Measurements from ENCODE around the gene TMEM134. TPM values are rescaled to one million over a fixed set of nuclear protein-coding genes. Genes with fewer than 3 reads are reported as not detected.

TMEM134 gene
- total and polyA plus RNA-seq, 10 of the 15 experiments (the other 5 are each of a cell fraction or from before 2014, with no cell fraction given): 1.6 to 93.8 (median 27.8) TPM

GRCh38 chr11:67468456-67468758 is 644 bp downstream of the TMEM134 start:
- no peak for TF ChIP-seq IKZF1 (conservative IDR thresholded peaks at IDR 0.05)
- 0 out of 2 replicates have a peak, but pooled peaks have one; percentile 27 for TF ChIP-seq PML (IDR thresholded peaks at IDR 0.05; ENCODE audit: low read length)
- TF ChIP-seq STAT3 (IDR thresholded peaks at IDR 0.05; ENCODE audit: low read depth, low read length): no peak
- TF ChIP-seq SIN3A (IDR thresholded peaks at IDR 0.05; ENCODE audit: low read depth, low read length): no peak
- TF ChIP-seq SRF (IDR thresholded peaks at IDR 0.05; ENCODE audit: low read depth in 2 of 2, low read length in 2 of 2): no peak
- 0 out of 2 replicates have a peak, but pooled peaks have one; percentile 11 for TF ChIP-seq GATAD2B (conservative IDR thresholded peaks at IDR 0.05; ENCODE audit: low read depth)
- Histone ChIP-seq H3K4me3 (peak overlapping the region; percentile 86), H2AFZ (ENCODE audit: control insufficient read depth, low read depth, low read length) (peak overlapping the region; percentile 73; the same call in 1 of the 2 replicates), H3K36me3 (ENCODE audit: control insufficient read depth in 2 of 2, insufficient read depth in 2 of 2, low read length in 1 of 2) (no peaks in the 10 kb centered on the region), H3K9ac (ENCODE audit: control insufficient read depth, insufficient read depth, low read length) (peak overlapping the region; percentile 85), H4K20me1 (ENCODE audit: control insufficient read depth, insufficient read depth) (no peaks in the 10 kb centered on the region), H3K4me1 (ENCODE audit: control insufficient read depth, insufficient read depth, low read length) (peaks cover 37% of the 10 kb centered on the region), H3K27me3 (replicated peaks in 1 of 2; ENCODE audit: control insufficient read depth in 2 of 2, insufficient read depth in 2 of 2, low read length in 1 of 2) (no peaks in the 10 kb centered on the region), H3K79me2 (ENCODE audit: control insufficient read depth, insufficient read depth, low read length) (peaks cover 14% of the 10 kb centered on the region), H3K27ac (ENCODE audit: control insufficient read depth, insufficient read depth) (peak overlapping the region; percentile 78), H3K4me2 (ENCODE audit: control insufficient read depth, insufficient read depth) (peak overlapping the region; percentile 98), H3K9me3 (replicated peaks; ENCODE audit: control insufficient read depth, insufficient read depth, low read length) (no peaks in the 10 kb centered on the region)
- RAD21 ChIA-PET (ENCODE audit: unreplicated experiment): interaction anchor here (0.7 to 5.5 kb wide), 16 partner anchors 17 to 123 kb away, joined by 3 to 72 read pairs (median 5); partner anchors contain the start of genes AIP, CDK2AP2, PITPNM1 and POLD4
- intact Hi-C loops (cut with micrococcal nuclease; ENCODE audit: unreplicated experiment) (loop anchor here (2.0 kb wide), 2 partner anchors 32 to 68 kb away; partner anchors contain the start of genes PPP1CA and PTPRCAP), in situ Hi-C loops (cut with MboI) (no loop called here)
- ATAC-seq (peak; percentile 14), DNase-seq (ENCODE audit: low read depth, low spot score) (no peak), FAIRE-seq (no peak)
- POLR2A ChIA-PET: interaction anchor here (0.6 to 8.1 kb wide), 19 partner anchors 9 to 681 kb away, joined by 3 to 78 read pairs (median 6); partner anchors contain the start of genes AIP, PITPNM1, PPP1CA and PTPRCAP
- CTCF ChIA-PET: interaction anchor here (0.7 to 5.1 kb wide), 17 partner anchors 9 to 180 kb away, joined by 3 to 36 read pairs (median 4); partner anchors contain the start of genes AIP, PITPNM1 and PPP1CA
- SMC1A ChIA-PET (ENCODE audit: uncharacterized antibody, unreplicated experiment): interaction anchor here (0.9 to 5.2 kb wide), 12 partner anchors 8 to 146 kb away, joined by 3 to 46 read pairs (median 6); partner anchors contain the start of genes AIP, PITPNM1, PPP1CA and RAD9A
- no TSS peak for BruUV-seq (replicated peaks)
- 2% methylated on average over 6 of the region's 6 CpGs for WGBS (ENCODE audit: insufficient coverage, insufficient replicate concordance, low lambda C conversion rate, missing lambda C conversion rate)

DNA sequence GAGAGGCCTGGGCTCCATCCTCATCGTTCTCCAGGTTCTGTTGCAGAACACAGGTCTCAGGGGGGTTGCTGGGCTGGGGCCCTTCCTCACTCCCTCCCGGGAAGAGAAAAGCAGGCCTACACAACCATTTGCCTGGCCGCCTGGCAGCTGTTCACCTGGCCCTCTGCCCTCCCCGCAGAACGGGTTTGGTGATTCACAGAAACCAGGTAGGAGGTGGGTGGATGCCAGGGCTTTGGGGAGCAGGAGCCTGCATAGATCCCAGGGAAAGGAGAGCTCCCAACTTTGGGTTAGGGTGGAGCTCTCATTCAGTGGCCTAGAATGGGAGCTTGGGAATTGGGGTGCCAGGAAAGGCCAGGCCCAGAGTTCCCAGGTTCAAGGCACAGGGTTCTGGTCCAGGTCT is 995 bp downstream of the TMEM134 start:
- FAIRE-seq (no peak), DNase-seq (ENCODE audit: low read depth, low spot score) (no peak), ATAC-seq (no peak)
- Histone ChIP-seq H3K27me3 (replicated peaks in 1 of 2; ENCODE audit: control insufficient read depth in 2 of 2, insufficient read depth in 2 of 2, low read length in 1 of 2) (no peaks in the 10 kb centered on the region), H4K20me1 (ENCODE audit: control insufficient read depth, insufficient read depth) (no peaks in the 10 kb centered on the region), H3K4me2 (ENCODE audit: control insufficient read depth, insufficient read depth) (peak overlapping the region; percentile 98), H3K9me3 (replicated peaks; ENCODE audit: control insufficient read depth, insufficient read depth, low read length) (no peaks in the 10 kb centered on the region), H3K4me3 (peak overlapping the region; percentile 86), H3K79me2 (ENCODE audit: control insufficient read depth, insufficient read depth, low read length) (peaks cover 14% of the 10 kb centered on the region), H2AFZ (ENCODE audit: control insufficient read depth, low read depth, low read length) (no peak overlapping the region), H3K4me1 (ENCODE audit: control insufficient read depth, insufficient read depth, low read length) (peaks cover 37% of the 10 kb centered on the region), H3K9ac (ENCODE audit: control insufficient read depth, insufficient read depth, low read length) (peak overlapping the region; percentile 85), H3K27ac (ENCODE audit: control insufficient read depth, insufficient read depth) (peak overlapping the region; percentile 78), H3K36me3 (ENCODE audit: control insufficient read depth in 2 of 2, insufficient read depth in 2 of 2, low read length in 1 of 2) (no peaks in the 10 kb centered on the region; a peak in 1 of 4 replicates)
- ChIA-PET SMC1A (ENCODE audit: uncharacterized antibody, unreplicated experiment) (interaction anchor here (0.9 to 5.2 kb wide), 12 partner anchors 8 to 147 kb away, joined by 3 to 46 read pairs (median 6); partner anchors contain the start of genes AIP, PITPNM1, PPP1CA and TBC1D10C), POLR2A (interaction anchor here (0.6 to 8.1 kb wide), 19 partner anchors 9 to 680 kb away, joined by 3 to 78 read pairs (median 6); partner anchors contain the start of genes AIP, PITPNM1, PPP1CA and PTPRCAP), CTCF (interaction anchor here (0.7 to 5.1 kb wide), 15 partner anchors 9 to 180 kb away, joined by 3 to 36 read pairs (median 4); partner anchors contain the start of genes PITPNM1 and PPP1CA), RAD21 (ENCODE audit: unreplicated experiment) (interaction anchor here (0.8 to 5.5 kb wide), 16 partner anchors 18 to 122 kb away, joined by 3 to 72 read pairs (median 5); partner anchors contain the start of genes AIP, CDK2AP2, PITPNM1 and POLD4)
- 7% methylated on average over 5 of the region's 5 CpGs for WGBS (ENCODE audit: insufficient coverage, insufficient replicate concordance, low lambda C conversion rate, missing lambda C conversion rate)
- intact Hi-C loops (cut with micrococcal nuclease; ENCODE audit: unreplicated experiment): loop anchor here (2.0 kb wide), 2 partner anchors 31 to 67 kb away; partner anchors contain the start of genes PPP1CA and PTPRCAP
- in situ Hi-C loops (cut with MboI): no loop called here
- BruUV-seq (replicated peaks): no TSS peak
- TF ChIP-seq SMC3 (IDR thresholded peaks at IDR 0.05; ENCODE audit: borderline replicate concordance, low read length) (no peak), ZBTB40 (IDR thresholded peaks at IDR 0.05; ENCODE audit: borderline replicate concordance) (no peak), EZH2 (IDR thresholded peaks at IDR 0.05; ENCODE audit: borderline replicate concordance, control insufficient read depth, low read depth, low read length) (no peak), ZZZ3 (IDR thresholded peaks at IDR 0.05; ENCODE audit: control insufficient read depth, insufficient read length, low read depth) (no peak), IKZF2 (IDR thresholded peaks at IDR 0.05) (no peak), SREBF1 (IDR thresholded peaks at IDR 0.05; ENCODE audit: low read length) (no peak), SIX5 (IDR thresholded peaks at IDR 0.05; ENCODE audit: low read depth, low read length, severe bottlenecking) (no peak)

All from GM12878 (cell line).